GM12801 (cell line): ENCODE measurements around the gene GSG1L.

Experiments
- TF ChIP-seq, protein P1 (sequence below): IDR thresholded peaks from one replicate; pipeline ENCODE4 v1.5.1; 2011; ENCODE audit warnings: control low read depth; ENCODE audit not compliant: insufficient read length; ENCODE audit errors: extremely low read depth

Gene GSG1L

DNA sequence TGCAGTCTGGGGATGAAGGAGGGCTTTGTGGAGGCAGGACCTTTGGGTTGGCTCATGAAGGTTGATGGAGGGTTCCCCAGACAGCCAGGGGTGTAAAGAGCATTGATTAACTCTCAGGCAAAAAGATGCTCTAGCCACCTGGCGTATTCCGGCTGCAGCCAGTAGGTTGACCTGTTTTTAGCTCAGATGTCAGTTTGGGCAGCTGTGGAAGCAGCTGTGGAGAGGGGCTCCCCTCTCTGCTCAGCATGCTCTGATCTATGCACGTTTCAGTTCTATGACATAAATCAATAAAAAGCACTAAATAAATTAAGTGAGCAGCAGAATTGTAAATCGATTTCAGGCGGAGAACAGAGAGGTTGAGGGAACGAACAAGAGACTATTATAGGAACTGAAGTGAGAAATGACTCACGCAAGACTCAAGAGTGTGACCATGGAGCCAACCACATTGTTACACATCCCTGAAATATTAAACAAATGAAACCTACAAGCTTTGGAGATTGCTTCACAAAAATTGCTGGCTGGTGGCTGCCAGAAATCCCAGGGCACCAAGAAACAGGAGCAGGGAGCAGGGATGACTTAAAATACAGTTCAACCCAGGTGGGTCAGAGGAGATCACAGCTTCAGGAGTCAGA, 111.9 kb downstream of the GSG1L start:
- TF ChIP-seq, protein P1, sequence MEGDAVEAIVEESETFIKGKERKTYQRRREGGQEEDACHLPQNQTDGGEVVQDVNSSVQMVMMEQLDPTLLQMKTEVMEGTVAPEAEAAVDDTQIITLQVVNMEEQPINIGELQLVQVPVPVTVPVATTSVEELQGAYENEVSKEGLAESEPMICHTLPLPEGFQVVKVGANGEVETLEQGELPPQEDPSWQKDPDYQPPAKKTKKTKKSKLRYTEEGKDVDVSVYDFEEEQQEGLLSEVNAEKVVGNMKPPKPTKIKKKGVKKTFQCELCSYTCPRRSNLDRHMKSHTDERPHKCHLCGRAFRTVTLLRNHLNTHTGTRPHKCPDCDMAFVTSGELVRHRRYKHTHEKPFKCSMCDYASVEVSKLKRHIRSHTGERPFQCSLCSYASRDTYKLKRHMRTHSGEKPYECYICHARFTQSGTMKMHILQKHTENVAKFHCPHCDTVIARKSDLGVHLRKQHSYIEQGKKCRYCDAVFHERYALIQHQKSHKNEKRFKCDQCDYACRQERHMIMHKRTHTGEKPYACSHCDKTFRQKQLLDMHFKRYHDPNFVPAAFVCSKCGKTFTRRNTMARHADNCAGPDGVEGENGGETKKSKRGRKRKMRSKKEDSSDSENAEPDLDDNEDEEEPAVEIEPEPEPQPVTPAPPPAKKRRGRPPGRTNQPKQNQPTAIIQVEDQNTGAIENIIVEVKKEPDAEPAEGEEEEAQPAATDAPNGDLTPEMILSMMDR: no peak

DNA sequence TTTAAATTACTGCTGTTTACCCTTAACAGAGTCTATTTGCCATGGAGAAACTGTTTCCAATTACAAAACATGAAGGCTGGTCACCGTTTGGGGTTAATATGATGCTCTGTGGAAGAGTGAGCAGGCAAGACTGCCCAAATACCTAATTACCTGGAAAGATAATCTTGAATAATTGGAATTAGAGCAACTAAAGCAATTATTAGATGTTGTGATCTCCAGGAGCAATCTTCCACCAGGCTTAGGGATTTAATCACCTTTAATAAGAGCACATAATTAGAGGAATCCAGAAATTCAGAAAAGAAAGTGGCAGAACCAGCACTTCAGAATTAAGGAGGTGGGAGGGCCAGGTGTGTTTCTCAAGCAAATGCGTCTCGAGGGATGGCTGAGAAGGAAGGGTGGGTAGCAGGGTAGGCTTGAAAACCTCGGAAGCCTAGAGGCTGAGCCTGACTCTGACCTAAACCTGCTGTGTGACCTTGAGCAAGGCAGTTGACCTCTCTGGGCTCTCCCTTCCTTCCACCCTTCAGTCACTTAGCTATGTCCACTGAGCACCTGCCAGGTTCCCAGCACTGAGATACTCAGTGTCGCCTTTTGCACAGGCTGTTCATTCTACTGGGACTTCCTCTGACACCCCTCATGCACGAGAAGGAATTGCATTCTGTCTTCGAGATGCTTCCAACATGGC, 113.2 kb downstream of the GSG1L start:
- TF ChIP-seq, protein P1: no peak

DNA sequence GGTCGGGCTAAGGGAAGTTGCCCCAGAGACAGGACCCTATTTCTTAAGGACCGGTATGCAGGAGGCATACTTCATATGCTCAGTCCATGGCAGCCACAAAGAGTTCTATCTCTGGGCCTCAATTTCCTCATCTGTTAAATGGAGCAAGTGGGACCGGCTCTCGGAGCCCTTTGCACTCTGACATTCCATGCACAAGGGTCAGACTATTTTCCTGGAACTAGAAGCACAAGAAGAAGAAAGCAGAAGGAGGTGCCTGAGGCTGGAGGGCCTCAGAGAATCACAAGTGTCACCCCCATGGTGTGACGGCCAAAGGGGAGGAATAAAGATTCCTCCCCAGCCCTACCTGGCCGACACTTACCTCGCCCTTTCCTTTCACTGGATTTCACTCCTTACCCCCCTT, 115.8 kb downstream of the GSG1L start:
- TF ChIP-seq, protein P1: no peak

DNA sequence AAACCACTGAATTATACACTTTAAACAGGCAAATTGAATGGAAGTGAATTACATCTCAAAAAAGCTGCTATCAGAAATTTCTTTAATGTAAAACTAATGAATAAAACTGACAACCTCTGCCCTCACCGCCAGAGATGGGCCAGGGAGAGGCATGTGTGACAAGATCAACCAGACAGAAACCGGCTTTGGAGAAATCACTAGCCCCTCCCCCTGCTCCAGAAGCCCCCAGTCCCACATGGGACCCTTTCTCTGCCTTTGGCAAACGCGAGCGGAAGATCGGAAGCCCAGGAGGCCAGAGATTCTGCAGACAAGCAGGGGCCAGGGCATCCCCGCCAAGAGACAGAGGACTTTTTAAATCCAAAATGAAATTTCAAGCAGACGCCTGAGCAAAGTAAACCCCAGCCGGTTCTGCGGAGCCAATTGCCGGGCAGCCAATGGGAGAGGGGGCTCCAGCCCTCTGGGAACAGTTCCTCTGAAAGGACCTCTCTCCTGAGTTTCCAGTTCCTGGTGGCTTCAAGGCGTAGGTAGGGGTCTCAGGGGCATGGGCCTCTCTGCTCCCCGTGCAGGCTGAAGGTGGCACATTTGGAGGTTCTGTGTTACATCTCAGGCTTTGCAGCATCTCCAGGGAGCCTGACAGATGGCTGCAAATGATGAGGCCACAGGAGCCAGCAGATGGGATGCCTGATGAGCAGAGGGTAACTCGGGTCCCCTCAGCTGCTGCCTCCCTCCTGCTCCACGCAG, 118.1 kb downstream of the GSG1L start:
- TF ChIP-seq, protein P1: no peak

DNA sequence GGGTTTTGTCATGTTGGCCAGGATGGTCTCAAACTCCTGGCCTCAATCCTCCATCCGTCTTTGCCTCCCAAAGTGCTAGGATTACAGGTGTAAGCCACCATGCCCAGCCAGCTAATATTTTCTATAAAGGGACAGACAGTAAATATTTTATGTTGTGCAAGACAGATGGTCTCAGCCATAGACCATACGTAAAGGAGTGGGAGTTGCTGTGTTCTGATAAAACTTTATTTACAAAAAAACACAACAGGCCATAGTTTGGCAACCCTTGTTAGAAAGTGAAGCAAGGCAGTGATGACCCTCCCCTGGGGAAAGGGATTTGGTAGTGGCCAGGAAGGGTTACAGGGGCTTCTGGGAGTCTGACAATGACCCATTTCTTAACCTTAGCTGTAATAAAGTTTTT, 119.7 kb downstream of the GSG1L start:
- TF ChIP-seq, protein P1: no peak

DNA sequence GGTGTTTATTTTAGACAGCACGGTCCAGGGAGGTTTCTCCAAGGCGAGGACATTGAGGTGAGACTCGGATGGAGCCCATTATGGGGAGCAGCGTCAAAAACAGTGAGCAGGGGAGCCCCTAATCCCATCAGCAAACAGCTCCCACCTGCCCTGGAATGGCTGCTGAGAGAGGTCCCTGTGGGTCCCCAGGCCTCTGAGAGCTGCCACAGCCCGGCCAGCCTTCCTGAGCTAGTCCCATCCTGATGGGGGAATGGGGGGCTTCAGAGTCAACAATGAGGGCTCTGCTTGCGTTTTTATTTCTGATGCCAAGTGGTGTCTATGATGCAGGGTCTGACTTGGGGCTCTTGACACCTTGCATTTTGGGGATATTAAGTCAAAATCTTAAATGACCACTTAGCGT, 128.4 kb downstream of the GSG1L start:
- TF ChIP-seq, protein P1: no peak

DNA sequence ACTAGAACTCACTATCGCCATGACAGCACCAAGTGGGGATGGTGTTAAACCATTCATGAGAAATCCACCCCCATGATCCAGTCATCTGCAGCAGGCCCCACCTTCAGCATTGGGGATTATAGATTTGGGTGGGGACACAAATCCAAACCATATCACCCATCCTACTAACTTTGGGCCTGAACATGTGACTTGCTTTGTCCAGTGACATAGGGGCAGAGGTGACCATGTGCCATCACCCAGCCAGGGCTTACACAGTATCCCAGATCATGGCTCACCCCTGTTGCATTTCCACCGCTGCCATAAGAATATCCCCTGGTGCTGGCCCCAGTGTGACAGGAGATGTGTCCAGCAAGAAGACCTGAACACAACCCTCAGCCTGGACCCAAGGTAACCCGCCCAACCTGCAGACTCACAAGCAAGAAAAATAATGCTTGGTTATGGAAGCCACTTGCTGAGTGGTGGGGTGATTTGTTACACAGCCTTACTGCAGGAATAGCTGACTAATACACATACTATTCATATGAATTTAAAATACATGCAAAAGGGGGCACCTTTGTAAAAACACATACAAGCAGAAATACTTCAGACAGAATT, 130.9 kb downstream of the GSG1L start:
- TF ChIP-seq, protein P1: no peak
